ENCODE data around the gene SOCS6. TPM values are rescaled to one million over a fixed set of nuclear protein-coding genes. Genes with fewer than 3 reads are reported as not detected.

The SOCS6 gene
- polyA plus RNA-seq, 1 donor = 15.5 TPM

Other genes starting within 250 kb of the SOCS6 start
- 11.9 TPM for gene RTTN, start 83.4 kb upstream of the SOCS6 start, polyA plus RNA-seq (ENCODE audit: insufficient read length)

Measured in forelimb muscle (tissue), 1 donor.